Activated naive CD4-positive, alpha-beta T cell treated with Interleukin-2 at 50 U/mL for 16 hours (primary cell): Measurements from ENCODE around the gene ASB1.
"Not testable (repeated sequence)": the region's sequence is repeated elsewhere in the genome, so short reads cannot be mapped to it uniquely, and the experiment has no call there.

Source experiments
- DNase-seq: peaks from one replicate; pipeline ENCODE4 v3.0.0-alpha.2; 2020

The ASB1 gene

DNA sequence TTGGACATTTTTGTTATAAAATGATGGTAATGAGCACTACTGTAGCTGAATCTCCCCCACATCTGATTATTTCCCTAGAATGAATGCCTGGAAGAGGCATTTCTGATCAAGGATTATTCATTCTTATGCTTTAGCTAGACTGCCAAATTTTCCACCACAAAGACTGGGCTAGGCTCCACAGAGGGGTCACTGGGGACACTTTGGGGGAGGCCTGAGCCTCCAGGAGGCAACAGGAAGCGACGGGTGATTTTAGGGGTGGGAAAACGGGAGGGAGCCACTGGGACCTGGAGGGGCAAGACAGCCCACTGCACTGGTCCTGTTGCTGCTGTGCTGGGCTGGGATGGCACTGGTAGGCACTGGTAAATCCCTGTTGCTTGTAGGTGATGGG lies 2.4 kb upstream of the ASB1 start:
- DNase-seq = no peak

GRCh38 chr2:238425505-238425978 lies 1.2 kb upstream of the ASB1 start:
- DNase-seq = no peak

GRCh38 chr2:238425979-238426567 lies 654 bp upstream of the ASB1 start:
- DNase-seq = no peak

GRCh38 chr2:238427435-238428162 lies 872 bp downstream of the ASB1 start:
- no peak for DNase-seq

DNA sequence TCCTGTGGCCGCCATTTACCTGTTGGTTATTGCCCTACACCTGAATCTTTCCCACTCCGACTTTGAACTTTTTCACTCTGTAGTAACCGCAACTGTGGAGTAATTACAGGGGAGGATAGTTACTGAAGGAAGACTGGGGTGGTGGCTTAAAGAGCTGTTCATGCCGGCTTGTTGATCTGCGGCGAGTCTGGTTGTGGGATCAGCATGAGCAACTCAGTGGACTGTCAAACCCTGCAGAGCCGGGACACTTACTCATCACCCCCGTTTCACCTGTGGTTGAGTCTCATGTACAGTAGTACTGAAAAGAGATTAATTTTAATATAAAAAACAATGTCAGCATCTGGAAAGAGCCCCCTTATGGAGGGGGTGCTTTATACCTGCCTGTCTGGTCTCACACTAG lies 2.1 kb downstream of the ASB1 start:
- no peak for DNase-seq

DNA sequence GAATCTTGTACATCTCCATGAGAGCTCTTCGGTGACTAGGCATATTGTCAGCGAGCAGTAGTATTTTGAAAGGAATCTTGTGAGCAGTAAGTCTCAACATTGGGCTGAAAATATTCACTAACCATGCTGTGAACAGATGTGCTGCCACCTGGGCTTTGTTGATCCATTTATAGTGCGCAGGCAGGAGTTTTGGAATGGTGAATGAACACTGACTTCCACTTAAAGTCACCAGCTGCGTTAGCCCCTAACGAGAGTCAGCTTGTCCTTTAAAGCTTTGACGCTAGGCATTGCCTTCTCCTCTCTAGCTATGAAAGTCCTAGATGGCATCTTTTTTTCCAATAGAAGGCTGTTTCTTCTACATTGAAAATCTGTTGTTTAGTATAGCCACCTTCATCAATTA lies 4.1 kb downstream of the ASB1 start:
- DNase-seq = no peak

DNA sequence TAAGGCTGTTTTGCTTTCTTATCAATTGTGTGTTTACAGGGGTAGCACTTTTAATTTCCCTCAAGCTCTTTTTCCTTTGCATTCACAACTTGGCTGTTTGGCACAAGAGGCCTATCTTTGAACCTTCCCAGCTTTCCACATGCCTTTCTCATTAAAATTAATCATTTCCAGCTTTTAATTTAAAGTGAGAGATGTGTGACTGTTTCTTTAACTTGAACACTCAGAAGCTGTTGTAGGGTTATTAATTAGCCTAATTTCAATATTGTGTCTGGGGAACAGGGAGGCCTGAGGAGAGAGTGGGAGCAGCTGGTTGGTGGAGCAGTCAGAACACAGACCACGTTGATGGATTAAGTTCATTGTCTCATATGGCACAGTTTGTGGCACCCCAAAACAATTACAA lies 4.7 kb downstream of the ASB1 start:
- DNase-seq = no peak

- no peak for DNase-seq
Observed at GRCh38 chr2:238433300-238433915, 6.7 kb downstream of the ASB1 start.

DNA sequence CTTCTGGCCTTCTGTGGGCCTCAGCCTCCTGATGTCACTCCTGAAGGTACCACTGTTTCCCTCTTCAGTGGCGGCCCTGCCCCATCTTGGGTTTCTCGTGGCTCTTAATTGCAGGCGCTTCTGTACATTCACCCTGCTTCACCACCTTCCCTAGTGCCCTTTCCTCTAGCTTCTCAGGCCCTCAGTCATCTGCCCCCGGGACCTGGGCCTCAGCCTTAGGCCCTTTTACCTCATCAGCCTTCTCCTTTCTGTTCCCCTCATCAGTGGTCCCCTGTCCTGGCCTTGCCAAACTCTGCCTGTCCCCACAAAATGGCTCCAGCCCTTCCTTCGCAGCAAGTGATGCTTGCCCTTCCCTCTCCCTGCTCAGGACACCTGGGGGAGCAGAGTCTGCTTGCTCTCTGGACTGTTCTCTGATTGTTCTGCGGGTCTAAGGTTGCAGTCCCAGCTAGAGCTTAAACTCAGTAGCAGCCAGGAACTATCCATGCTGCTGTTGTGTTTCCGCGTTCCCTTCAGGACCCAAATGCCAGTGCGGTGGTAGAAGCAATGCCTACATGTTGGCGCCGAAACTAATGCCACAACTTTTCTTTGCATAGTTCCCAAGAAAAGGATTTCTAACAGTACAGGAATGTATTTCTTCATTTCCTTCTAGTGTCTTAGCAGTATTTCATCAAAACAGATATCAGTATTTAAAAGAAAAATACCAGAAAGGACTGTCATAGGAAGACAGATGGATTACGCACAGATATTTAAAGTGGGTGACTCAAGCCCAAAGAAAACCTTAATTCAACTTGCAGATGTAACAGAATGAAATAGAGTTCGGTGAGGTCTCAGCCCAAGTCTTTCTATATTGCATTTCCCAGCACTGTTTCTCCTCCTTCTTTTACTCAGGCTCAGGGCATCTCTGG lies 7.5 kb downstream of the ASB1 start:
- DNase-seq = no peak

GRCh38 chr2:238434846-238435751 lies 8.4 kb downstream of the ASB1 start:
- DNase-seq = no peak

DNA sequence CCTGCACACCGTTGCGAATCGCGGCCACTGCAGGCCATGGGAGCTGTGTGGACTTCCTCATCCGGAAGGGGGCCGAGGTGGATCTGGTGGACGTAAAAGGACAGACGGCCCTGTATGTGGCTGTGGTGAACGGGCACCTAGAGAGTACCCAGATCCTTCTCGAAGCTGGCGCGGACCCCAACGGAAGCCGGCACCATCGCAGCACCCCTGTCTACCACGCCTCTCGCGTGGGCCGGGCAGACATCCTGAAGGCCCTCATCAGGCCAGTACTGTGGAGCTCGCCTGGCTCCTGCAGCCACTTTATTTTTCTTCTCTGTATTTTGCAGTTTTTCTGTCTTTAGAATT lies 9.0 kb downstream of the ASB1 start:
- DNase-seq = no peak

DNA sequence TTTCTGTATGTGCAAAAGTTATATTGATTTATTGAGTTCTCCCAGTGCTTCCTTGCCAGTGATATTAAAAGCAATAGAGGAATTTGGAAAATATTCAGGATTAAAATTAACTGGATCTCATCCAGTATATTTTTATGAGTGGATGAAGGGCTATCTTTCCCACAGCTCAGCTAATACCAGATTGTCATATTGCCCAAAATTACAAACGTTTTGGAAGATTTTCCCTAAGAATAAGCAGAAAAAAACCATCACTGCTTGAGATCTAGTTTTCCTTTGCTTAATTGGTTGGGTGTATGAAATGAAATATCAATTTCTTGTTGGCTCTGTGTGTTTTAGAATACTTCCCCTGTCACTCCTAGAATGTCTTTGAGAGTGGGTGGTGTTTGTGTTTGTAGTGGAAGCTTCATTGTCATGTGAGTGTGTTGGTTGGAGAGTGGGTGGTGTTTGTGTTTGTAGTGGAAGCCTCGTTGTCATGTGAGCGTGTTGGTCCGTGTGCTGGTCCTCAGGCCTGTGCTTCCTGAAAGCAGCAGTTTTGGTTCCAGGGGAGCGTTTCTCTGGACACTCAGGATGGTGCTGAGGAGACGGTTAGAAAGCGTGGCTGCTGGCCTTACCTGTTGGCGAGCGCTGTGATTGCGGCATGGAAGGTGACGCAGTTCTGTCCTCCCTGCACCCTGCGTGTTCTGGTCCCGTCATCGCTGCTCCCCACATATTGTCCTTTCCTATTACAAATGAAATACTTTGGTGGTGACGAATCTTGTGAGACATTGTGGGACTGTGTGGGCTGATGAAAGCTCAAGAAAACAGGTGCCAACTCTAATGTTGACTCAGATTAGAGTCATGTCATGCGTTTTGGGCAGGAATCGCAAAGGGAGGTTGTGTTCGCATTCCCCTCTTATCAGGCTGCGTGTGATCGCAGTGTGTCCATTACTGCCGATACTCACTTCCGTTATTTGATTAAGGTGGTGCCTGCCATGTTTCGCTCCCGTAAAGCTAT lies 12.4 kb downstream of the ASB1 start:
- DNase-seq = peak; percentile 74

DNA sequence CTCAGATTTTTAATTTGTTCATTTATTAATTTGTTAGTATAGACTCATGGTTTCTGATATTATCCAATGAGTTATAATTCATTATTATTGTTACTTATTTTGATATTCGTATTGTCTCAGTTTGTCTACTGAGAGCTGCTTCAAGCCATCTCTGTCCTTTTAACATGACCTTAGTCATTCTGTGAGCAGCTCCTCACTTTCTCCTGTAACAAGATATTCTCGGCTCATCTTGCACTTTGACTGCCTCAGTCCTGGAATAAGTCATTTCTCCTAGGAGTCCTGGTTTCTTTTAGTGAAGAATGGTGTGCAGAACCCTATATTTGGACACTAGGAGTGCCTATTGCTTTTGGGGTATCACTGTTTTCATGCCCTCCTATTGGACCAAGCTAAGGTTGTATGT lies 13.2 kb downstream of the ASB1 start:
- DNase-seq = no peak

- no peak for DNase-seq
Observed at GRCh38 chr2:238440331-238440730, 13.6 kb downstream of the ASB1 start.

GRCh38 chr2:238440767-238441166 lies 14.0 kb downstream of the ASB1 start:
- DNase-seq = no peak

DNA sequence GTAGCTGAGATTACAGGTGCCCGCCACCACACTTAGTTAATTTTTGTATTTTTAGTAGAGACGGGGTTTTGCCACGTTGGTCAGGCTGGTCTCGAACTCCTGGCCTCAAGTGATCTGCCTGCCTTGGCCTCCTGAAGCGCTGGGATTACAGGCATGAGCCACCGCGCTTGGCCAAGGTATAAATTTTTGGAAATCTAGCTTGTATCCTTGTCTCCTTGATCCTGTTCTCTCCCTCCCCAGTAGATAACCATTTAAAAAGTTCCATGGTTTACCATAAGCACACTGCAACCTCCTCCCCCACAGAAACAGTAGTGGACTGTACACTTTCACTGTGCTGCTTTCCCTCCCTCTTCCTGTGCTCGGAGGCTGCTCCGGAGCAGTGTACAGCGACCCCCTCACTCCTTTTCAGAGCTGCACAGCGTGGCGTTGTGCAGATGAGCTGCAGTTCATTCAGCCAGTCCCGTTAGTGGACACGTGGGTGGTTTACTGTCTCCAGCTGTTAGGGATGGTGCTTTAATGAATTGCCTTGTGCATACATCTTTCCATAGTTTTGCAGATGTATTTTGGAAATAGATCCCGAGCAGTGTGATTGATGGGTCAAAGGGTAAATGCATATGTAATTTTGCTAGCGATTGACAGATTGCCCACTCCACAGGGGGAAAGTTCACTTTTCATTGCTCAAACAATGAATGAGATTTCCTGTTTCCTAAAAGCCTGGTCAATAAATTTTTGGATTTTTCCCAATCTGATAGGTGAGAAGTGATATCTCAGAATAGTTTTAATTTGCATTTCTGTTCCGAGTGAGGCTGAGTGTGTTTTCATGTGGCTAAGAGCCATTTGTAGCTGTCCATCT lies 14.8 kb downstream of the ASB1 start:
- no peak for DNase-seq

- not testable (repeated sequence) for DNase-seq
Observed at GRCh38 chr2:238442257-238442656, 15.5 kb downstream of the ASB1 start.

GRCh38 chr2:238444242-238444641 lies 17.5 kb downstream of the ASB1 start:
- no peak for DNase-seq

DNA sequence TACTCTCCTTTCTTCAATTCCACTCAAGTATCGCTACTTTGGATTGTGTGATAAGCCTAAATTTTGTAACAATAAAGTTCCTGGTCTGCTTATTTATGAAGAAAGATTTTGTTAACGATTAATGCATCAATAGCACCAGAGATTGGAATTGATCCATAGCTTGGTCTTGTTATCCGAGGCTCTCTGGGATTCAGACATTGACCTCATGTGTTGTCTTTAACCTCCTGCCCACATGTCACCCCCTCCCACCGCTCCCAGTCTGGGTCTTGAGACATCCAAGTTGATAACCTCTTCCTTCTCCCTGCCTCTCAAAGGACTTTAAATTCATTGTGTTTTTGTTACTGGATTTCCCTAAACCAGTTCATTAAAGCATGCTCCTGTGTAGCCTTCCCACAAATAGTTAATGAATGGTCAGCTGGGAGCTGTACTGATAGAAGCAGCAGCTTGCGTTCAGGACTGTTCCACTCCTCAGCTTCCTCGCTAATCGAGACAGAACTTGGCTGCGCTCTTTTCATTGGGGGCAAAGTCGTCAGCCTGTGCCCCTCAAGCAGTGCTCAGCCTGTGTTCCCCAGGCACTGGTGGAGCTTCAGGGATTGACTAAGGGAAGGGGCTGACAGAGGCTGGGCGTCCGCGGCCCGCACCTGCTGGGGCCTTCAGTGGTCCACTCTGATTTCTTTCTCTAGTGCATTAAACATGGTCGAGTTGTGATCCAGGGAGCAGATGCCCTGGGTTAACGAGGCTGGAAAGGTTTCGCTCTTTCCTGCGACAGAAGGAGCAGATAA lies 18.9 kb downstream of the ASB1 start:
- DNase-seq = no peak
